ENCODE data around the gene LRRC36. TPM values are rescaled to one million over a fixed set of nuclear protein-coding genes. Genes with fewer than 3 reads are reported as not detected.
"Not testable (repeated sequence)": the region's sequence is repeated elsewhere in the genome, so short reads cannot be mapped to it uniquely, and the experiment has no call there.

Gene LRRC36
- total RNA-seq, 4 donors from 2014 or later = 0.46 to 2.8 TPM; not detected in 2

DNA sequence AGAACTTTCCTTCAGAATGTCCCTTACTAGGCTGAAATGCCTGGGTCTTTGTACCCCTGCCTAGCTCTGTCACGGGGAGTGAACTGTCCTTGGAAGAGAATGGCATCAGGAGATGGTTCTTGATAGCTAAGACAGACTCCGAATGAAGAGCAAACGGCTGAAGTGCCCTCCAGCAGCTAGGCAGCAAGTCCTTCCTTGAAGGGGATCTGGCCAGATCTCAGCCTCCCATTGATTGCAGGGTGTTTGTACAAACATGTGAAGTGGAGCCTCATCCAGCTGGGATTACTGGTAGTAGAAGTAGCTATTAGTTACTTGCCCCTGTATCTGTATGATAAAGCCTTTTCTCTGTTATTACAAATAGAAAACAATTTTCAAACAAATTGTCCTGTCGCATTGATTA lies 30.9 kb downstream of the LRRC36 start:
- DNase-seq = no peak
- H3K4me1 ChIP-seq = no peaks in the 10 kb centered on the region
- H3K27me3 ChIP-seq = no peaks in the 10 kb centered on the region
- H3K27ac ChIP-seq = no peak overlapping the region
- no peak overlapping the region for H3K4me3 ChIP-seq
- intact Hi-C loops (cut with DNase I; ENCODE audit: low total_unique reads) = no loop called here
- no peaks in the 10 kb centered on the region for H3K36me3 ChIP-seq
- TF ChIP-seq, protein P1, sequence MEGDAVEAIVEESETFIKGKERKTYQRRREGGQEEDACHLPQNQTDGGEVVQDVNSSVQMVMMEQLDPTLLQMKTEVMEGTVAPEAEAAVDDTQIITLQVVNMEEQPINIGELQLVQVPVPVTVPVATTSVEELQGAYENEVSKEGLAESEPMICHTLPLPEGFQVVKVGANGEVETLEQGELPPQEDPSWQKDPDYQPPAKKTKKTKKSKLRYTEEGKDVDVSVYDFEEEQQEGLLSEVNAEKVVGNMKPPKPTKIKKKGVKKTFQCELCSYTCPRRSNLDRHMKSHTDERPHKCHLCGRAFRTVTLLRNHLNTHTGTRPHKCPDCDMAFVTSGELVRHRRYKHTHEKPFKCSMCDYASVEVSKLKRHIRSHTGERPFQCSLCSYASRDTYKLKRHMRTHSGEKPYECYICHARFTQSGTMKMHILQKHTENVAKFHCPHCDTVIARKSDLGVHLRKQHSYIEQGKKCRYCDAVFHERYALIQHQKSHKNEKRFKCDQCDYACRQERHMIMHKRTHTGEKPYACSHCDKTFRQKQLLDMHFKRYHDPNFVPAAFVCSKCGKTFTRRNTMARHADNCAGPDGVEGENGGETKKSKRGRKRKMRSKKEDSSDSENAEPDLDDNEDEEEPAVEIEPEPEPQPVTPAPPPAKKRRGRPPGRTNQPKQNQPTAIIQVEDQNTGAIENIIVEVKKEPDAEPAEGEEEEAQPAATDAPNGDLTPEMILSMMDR (IDR thresholded peaks at IDR 0.05) = no peak
- no peak for TF ChIP-seq POLR2A (IDR thresholded peaks at IDR 0.05)
- no peaks in the 10 kb centered on the region for H3K9me3 ChIP-seq

DNA sequence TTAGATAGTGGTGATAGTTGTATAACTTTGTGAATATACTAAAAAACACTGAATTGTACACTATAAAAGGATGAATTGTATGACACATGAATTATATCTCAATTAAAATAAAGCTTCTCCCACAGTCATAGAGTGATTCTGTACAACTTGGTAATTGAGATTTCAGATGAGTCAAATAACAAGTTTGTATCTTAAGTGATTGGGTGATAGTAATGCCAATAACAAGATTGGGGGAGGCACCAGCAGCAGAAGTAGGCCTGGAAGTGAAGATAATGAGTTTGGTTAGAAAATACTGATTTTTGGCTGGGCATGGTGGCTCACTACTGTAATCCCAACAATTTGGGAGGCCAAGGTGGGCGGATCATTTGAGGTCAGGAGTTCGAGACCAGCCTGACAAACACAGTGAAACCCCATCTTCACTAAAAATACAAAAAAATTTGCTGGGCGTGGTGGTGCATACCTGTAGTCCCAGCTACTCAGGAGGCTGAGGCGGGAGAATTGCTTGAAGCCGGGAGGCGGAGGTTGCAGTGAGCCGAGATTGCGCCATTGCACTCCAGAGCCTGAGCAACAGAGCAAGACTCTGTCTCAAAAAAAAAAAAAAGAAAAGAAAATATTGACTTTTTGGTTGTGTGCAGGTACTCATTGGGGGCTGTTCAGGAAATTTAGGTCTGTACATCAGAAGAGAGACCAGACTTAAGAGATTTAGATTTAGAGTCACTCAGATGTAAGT lies 33.1 kb downstream of the LRRC36 start:
- intact Hi-C loops (cut with DNase I; ENCODE audit: low total_unique reads) = not testable (repeated sequence)

DNA sequence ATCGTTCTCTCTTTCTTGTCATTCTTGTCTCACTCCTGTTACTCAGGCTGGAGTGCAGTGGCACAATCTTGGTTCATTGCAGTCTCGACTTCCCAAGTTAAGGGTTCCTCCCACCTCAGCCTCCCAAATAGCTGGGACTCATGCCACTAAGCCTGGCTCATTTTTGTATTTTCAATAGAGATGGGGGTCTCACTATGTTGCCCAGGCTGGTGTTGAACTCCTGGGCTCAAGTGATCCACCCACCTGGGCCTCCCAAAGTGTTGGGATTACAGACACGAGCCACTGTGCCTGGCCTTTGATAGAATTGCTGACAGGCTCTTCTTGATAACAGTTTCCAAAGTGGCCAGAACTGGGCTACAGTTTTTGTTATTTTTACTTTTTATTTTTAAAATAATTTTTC lies 34.4 kb downstream of the LRRC36 start:
- H3K36me3 ChIP-seq = no peaks in the 10 kb centered on the region
- DNase-seq = no peak
- intact Hi-C loops (cut with DNase I; ENCODE audit: low total_unique reads) = no loop called here

More for the DNA sequence above, 33.1 kb downstream of the LRRC36 start:
- H3K36me3 ChIP-seq, H3K9me3 ChIP-seq, H3K27me3 ChIP-seq, H3K4me1 ChIP-seq, DNase-seq, H3K4me3 ChIP-seq, H3K27ac ChIP-seq: not testable (repeated sequence)

DNA sequence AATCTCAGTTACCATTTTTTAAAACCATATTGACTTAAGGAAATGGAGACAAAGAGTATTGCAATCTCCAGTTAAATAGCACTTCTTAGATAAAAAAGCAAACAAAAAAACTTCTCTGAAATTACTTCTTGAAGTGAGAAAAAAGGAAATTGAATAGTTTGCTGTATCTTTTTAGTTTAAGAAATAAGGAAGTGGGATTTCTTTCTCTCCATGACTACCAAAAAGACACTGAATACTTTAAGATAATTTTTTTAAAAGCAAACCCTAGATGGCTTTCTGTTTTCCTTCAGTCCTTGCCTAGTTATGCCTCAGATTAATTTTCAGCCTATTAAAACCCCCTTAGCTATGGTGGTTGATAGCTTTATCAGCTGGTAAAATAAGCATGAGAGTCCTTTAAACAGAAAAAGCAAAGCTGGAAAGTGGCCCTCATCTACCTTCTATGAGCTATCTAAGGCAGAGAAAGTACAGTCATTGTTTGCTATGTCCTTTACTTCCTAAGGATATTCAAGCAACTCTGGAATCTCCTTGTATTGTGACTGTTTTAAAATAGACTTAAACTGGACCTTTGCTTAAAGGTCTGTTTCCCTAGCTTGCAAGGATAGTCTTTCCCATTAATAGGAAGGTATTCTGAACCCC lies 38.1 kb downstream of the LRRC36 start:
- Histone ChIP-seq H3K9me3 (no peaks in the 10 kb centered on the region), H3K4me1 (no peaks in the 10 kb centered on the region), H3K27me3 (no peaks in the 10 kb centered on the region), H3K36me3 (no peaks in the 10 kb centered on the region), H3K4me3 (no peak overlapping the region), H3K27ac (no peak overlapping the region)
- TF ChIP-seq POLR2A (IDR thresholded peaks at IDR 0.05) = no peak
- TF ChIP-seq, protein P1 (IDR thresholded peaks at IDR 0.05) = no peak
- intact Hi-C loops (cut with DNase I; ENCODE audit: low total_unique reads) = no loop called here
- DNase-seq = no peak

More for the DNA sequence above, 34.4 kb downstream of the LRRC36 start:
- no peak overlapping the region for H3K4me3 ChIP-seq
- no peaks in the 10 kb centered on the region for H3K9me3 ChIP-seq
- H3K4me1 ChIP-seq = no peaks in the 10 kb centered on the region
- no peak overlapping the region for H3K27ac ChIP-seq
- TF ChIP-seq POLR2A (IDR thresholded peaks at IDR 0.05) = no peak
- TF ChIP-seq, protein P1 (IDR thresholded peaks at IDR 0.05) = no peak
- no peaks in the 10 kb centered on the region for H3K27me3 ChIP-seq

DNA sequence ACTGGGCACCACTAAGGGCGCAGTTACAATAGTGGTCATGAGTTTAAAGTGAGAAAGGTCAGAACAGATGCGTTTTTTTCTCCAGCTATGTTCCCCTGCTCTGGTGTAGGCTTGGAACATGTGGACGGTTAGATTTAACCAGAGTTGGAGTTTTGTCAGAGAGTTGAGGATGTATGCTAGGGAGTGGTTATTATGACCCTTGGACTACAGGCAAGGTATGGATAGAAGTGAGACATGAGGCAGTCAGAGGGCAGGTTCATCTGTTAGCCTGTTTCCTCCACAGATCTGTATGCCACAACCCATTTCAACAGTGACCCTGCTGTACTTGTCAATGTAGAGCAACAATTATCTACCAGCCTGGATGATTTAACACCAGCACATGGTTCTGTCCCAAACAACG lies 44.0 kb downstream of the LRRC36 start:
- H3K27ac ChIP-seq = no peak overlapping the region
- intact Hi-C loops (cut with DNase I; ENCODE audit: low total_unique reads) = no loop called here

More for the DNA sequence above, 44.0 kb downstream of the LRRC36 start:
- Histone ChIP-seq H3K4me1 (no peaks in the 10 kb centered on the region), H3K36me3 (no peaks in the 10 kb centered on the region), H3K4me3 (no peak overlapping the region), H3K9me3 (no peaks in the 10 kb centered on the region), H3K27me3 (no peaks in the 10 kb centered on the region)
- no peak for DNase-seq
- no peak for TF ChIP-seq POLR2A (IDR thresholded peaks at IDR 0.05)
- TF ChIP-seq, protein P1 (IDR thresholded peaks at IDR 0.05) = no peak
